Pulmonary artery endothelial cell (primary cell): ENCODE results near the gene FBXL13. TPM values are rescaled to one million over a fixed set of nuclear protein-coding genes. Genes with fewer than 3 reads are reported as not detected.
"Not testable (repeated sequence)": the region's sequence is repeated elsewhere in the genome, so short reads cannot be mapped to it uniquely, and the experiment has no call there.

ENCODE experiments used
- DNase-seq: peaks from one replicate; pipeline ENCODE4 v3.0.0-alpha.2; 2011; ENCODE audit warnings: low read depth, low spot score
- total RNA-seq: library from RNA; depleted of rRNA; stranded (reverse); fragments of >200 nt; gene quantifications from 2 replicates; pipeline ENCODE4 v1.2.3, GENCODE V29; 2014

FBXL13 gene
- total RNA-seq, 1 donor from 2014 or later, result 0.73 TPM

- DNase-seq, result not testable (repeated sequence)
Measured at GRCh38 chr7:102763295-102763905, 311.2 kb downstream of the FBXL13 start.

Other genes starting within 250 kb of the FBXL13 start
- 12.7 and 24.5 TPM in 2 replicates for gene LRRC17, start 161.8 kb downstream of the FBXL13 start, total RNA-seq
- 44.7 and 49.0 TPM in 2 replicates for gene ARMC10, start 344 bp upstream of the FBXL13 start, total RNA-seq
- gene NAPEPLD, start 74.3 kb upstream of the FBXL13 start, total RNA-seq, result 7.5 and 10.0 TPM in 2 replicates
- gene PMPCB, start 222.6 kb upstream of the FBXL13 start, total RNA-seq, result 44.8 and 56.0 TPM in 2 replicates